Stimulated activated CD4-positive, alpha-beta T cell treated with anti-CD3 and anti-CD28 coated beads, Interleukin-1b, Interleukin-23, amount 100 ng/mL, for 4 hours (primary cell): ENCODE data around the gene KAZALD1.

ENCODE experiments used
- DNase-seq, 2 donors: peaks; one replicate each; pipeline ENCODE4 v3.0.0-alpha.2; 2020; ENCODE audit warnings: low read depth in 2 of 2

The KAZALD1 gene

GRCh38 chr10:101047961-101048892 lies 13.6 kb upstream of the KAZALD1 start:
- no peak for DNase-seq

- peak; percentile 72 to 73 for DNase-seq
Measured at GRCh38 chr10:101050208-101051069, 11.3 kb upstream of the KAZALD1 start.

- no peak for DNase-seq
Measured at GRCh38 chr10:101052285-101052684, 9.5 kb upstream of the KAZALD1 start.

GRCh38 chr10:101053516-101053915 lies 8.3 kb upstream of the KAZALD1 start:
- DNase-seq = no peak

GRCh38 chr10:101054351-101054750 lies 7.4 kb upstream of the KAZALD1 start:
- no peak for DNase-seq

GRCh38 chr10:101054876-101055275 lies 6.9 kb upstream of the KAZALD1 start:
- no peak for DNase-seq

DNA sequence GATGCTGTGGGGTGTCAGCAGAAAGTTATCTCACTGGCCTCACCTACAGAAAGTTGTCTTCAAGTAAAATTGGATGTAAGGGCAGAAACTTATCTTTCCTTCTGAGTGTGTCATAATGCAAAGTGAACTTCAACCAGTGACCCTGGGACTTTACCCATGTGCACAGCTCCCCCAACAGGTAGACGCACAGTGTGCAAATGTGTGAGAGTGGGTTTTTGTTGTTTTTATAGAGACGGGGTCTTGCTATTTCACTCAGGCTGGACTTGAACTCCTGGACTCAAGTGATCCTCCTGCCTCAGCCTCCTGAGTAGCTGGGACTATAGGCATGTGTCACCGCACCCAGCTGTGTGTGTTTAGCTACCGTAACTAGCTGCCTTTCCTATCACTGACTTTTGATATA lies 6.4 kb upstream of the KAZALD1 start:
- DNase-seq = no peak

- DNase-seq = no peak
Measured at GRCh38 chr10:101056365-101057151, 5.2 kb upstream of the KAZALD1 start.

- peak; percentile 89 to 93 for DNase-seq
Measured at GRCh38 chr10:101060036-101060950, 1.5 kb upstream of the KAZALD1 start.

DNA sequence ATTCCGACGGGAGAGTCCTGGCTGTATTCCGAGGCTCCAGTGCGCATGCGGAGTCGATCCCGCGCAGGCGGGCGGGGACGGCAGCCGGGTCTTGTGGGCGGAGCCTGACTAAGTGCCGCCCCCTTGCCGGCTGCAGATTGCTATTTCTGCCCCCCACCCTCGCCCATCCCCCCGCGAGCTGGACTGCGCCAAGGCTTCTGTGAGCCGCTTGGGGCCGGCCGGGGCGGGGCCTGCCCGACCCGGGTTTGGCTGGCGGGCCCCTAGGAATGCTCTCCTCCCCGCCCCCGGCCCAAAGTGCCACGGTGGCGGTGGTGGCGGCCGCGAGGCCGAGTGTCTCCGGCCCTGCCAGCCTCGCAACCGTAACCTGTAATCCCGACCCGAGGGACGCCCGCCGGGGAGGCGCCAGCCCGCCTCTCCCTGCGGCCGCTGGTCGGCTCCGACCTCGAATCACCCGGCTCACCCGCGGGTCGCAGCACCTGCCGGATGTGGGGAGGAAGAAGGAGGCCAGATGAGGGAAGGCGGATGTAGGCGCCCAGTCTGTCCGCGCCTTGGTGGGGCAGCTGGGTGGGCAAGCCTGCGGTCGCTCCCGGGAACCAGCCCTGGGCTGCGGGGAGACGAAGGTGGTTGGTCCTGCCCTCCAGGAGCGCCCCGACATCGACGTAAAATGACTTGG lies 702 bp upstream of the KAZALD1 start:
- DNase-seq = peak; percentile 85 to 92

DNA sequence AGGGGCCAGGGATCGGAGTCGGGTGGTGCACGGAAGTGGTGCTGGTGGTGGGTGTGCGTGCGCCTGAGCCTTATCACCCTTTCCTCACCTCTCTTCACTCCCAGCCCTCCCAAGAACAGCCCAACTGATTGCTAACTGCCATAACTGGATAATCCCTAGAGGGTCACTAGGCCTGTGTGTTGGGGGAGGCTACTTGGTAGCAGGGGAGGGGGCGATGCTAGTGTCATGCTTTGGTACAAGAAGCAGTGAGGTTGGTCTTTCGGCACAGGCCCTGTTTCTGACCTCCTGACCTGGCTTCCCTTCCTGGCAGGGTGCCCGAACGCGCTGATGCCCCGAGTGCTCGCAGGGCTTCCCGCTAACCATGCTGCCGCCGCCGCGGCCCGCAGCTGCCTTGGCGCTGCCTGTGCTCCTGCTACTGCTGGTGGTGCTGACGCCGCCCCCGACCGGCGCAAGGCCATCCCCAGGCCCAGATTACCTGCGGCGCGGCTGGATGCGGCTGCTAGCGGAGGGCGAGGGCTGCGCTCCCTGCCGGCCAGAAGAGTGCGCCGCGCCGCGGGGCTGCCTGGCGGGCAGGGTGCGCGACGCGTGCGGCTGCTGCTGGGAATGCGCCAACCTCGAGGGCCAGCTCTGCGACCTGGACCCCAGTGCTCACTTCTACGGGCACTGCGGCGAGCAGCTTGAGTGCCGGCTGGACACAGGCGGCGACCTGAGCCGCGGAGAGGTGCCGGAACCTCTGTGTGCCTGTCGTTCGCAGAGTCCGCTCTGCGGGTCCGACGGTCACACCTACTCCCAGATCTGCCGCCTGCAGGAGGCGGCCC lies 652 bp downstream of the KAZALD1 start:
- DNase-seq = peak; percentile 23 to 58

DNA sequence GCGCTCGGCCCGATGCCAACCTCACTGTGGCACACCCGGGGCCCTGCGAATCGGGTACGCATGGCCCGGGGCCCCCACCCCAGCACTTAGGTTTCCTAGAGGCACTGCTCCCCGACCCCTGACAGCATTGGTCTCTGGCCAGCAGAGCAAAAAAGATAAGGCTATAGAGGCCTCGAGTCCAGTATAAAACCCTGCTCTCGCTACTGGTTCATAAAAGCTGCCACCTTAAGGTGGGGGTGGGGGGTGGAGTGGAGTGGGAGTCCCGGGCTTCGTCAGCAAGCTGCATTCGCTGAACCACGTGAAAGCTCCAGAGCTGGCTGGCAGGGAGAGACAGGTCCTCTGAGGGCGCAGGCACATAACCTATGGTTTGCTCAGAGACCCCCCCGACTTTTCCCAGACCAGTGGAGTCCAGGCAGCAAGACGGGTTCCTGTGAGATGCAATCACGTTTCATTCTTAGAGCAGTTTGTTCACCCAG lies 1.3 kb downstream of the KAZALD1 start:
- no peak for DNase-seq

GRCh38 chr10:101063548-101064414 lies 2.0 kb downstream of the KAZALD1 start:
- DNase-seq = no peak

- DNase-seq = no peak
Measured at GRCh38 chr10:101064415-101065030, 2.7 kb downstream of the KAZALD1 start.

DNA sequence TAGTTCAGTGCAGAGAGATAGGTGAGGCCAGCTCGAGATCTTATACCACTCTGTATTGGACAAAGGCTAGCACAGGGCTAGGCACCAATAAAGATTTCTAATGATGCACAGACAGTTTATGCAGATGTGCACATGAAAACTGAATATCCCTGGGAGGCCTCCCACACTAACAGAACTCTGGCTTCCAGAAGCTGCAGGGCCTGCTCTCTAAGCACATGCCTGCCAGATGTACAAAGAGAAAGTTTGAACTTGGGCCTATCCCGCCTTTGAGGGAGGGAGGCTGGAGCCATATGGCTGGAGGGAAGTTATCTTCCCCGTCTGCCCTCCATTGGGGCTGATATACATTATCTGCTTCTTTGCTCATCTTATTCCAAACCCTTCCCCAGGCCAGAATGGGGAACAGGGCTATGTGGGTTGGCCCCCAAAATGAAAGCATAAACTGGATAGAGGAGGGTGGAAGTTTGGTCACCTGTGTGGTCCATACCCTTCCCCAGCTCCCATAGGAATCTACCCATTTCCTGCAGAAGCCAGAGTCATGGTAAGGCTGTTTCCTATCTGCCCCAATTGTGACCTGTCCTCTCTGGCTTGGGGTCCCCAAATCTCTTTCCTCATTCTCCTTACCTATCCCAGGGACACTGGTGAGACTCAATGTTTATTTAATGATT lies 3.8 kb downstream of the KAZALD1 start:
- no peak for DNase-seq

- peak in 1 of 2 donors; percentile 23 for DNase-seq
Measured at GRCh38 chr10:101066146-101066895, 4.5 kb downstream of the KAZALD1 start.
